Stimulated activated naive CD8-positive, alpha-beta T cell treated with anti-CD3 and anti-CD28 coated beads, Interleukin-15, amount 100 ng/mL, for 72 hours (primary cell): ENCODE measurements around the gene TMEM208.

Experiments
- ATAC-seq: fragments of 150-1000 bp; cut with Tn5 transposase; 2 replicates; pipeline ENCODE4 v1.10.0; 2021; ENCODE audit warnings: mild to moderate bottlenecking, moderate library complexity
- DNase-seq, 2 donors: peaks; one replicate each; pipeline ENCODE4 v3.0.0; 2021 to 2022
- H3K27ac Mint-ChIP-seq, 2 donors: one replicate each; pipeline ENCODE4 v1.8.0; 2022; ENCODE audit warnings: mild to moderate bottlenecking in 2 of 2, mixed read lengths in 2 of 2, moderate library complexity in 2 of 2
- H3K27me3 Mint-ChIP-seq: one replicate; pipeline ENCODE4 v1.8.0; 2022; ENCODE audit warnings: mixed read lengths
- H3K4me1 Mint-ChIP-seq: one replicate; pipeline ENCODE4 v1.8.0; 2022; ENCODE audit warnings: mild to moderate bottlenecking, mixed read lengths
- H3K4me3 Mint-ChIP-seq, 2 donors: one replicate each; pipeline ENCODE4 v1.8.0; 2022; ENCODE audit warnings: mild to moderate bottlenecking in 2 of 2, mixed read lengths in 2 of 2, moderate library complexity in 1 of 2
- H3K9me3 Mint-ChIP-seq, 2 donors: one replicate each; pipeline ENCODE4 v1.8.0; 2022; ENCODE audit warnings: mixed read lengths in 2 of 2

Gene TMEM208

DNA sequence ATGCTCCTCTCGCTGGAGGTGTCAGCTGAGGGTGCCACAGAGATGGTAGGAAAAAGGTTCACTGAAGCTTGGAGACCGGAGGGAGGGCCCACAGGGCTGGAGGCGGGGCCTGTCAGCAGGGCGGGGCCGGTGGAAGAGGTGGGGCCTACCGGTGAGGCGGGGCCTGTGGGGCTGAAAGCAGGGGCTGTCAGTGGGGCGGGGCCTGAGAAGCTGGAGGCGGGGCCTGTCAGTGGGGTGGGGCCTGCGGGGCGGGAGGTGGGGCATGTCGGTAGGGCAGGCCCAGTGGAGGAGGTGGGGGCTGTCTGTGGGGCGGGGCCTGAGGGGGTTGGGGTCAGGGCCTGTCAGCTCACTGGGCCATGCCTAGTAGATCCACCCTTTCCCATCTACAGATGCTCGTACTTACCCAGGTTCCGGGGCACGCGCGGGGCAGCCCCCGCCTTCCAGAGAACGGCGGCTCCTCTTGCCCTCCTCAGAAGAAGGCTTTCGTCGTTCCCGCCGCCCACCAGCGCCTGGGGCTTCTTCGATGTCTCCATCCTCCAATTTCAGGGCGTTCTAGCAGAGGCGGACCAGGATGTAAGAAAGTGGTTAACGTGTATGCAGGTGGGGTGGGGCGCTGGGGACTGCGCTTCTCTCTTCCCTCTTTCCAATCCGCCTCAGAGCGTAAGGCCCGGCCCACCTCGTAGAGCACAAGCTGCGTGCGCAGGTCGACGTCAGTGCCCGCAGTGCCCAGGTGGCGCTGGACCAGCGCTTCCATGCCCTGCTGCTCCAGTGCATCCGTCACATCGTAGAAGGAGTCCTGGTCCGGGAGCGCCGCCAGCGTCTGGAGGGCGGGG is 9.8 kb downstream of the TMEM208 start:
- no peaks in the 10 kb centered on the region for H3K27me3 Mint-ChIP-seq
- no peaks in the 10 kb centered on the region for H3K9me3 Mint-ChIP-seq
- H3K27ac Mint-ChIP-seq, result peak overlapping the region in 1 of 2 donors; percentile 57
- H3K4me3 Mint-ChIP-seq, result no peak overlapping the region
- ATAC-seq, result peak; percentile 86
- H3K4me1 Mint-ChIP-seq, result peaks cover 21% of the 10 kb centered on the region
- DNase-seq, result peak; percentile 78 to 80

DNA sequence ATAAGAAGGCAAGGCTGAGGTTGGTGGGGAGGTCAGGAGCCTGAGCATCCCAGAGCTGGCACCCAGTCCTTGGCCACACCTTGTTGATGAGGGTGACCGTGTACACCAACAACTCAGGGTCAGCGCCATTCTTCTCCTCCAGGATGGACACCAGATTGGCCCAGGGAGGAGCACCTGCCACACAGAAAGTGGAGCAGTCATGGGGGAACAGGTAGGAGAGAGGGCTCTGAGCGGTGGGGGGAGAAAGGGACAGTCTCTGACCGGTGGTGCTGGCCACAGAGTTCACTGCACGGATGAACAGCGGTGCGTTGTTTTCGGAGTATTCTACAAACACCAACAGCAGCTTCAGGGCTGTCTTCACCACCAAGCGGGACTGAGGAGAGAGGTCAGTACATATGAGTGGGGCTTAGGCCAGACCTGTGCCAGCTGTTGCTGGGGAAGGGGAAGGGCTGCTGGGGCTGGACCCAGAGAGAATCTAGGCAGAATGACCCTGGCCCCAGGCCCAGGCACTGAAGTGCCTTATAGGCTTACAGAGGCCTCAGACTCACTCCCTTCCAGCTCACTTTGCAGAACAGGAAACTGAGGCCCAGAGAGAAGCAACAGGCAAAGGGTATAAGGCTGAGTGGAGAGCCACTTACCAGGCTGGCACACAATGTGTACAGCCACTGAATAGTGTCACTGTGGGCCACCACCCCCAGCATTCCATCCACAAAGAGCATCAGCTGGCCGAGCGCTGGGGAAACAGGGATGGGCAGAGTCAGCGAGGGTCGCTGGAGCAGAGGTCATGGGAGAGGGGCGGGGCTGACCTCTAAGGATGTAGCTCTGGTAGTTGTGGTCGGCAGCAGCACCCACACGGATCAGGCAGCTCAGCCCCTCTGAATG is 10.7 kb downstream of the TMEM208 start:
- H3K4me3 Mint-ChIP-seq, result no peak overlapping the region
- H3K27me3 Mint-ChIP-seq, result no peaks in the 10 kb centered on the region
- peak overlapping the region in 1 of 2 donors; percentile 57 for H3K27ac Mint-ChIP-seq
- DNase-seq, result no peak
- H3K9me3 Mint-ChIP-seq, result no peaks in the 10 kb centered on the region
- no peak for ATAC-seq
- peaks cover 26% of the 10 kb centered on the region for H3K4me1 Mint-ChIP-seq

DNA sequence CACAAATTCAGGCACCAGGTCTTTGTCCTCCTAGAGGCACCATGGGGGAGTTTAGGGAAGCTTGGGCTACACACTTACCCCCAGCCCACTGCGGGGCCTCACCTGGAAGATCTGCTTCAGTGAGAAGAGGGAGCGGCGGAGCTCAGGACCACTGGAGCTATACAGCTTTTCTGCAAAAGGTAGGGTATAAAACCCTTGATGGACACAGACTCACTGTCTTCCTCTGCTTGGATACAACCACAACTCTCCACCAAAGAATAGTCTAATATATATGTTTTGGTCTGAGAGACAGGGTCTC is 11.3 kb downstream of the TMEM208 start:
- H3K27ac Mint-ChIP-seq, result no peak overlapping the region
- peaks cover 29% of the 10 kb centered on the region for H3K4me1 Mint-ChIP-seq
- no peaks in the 10 kb centered on the region for H3K9me3 Mint-ChIP-seq
- no peaks in the 10 kb centered on the region for H3K27me3 Mint-ChIP-seq
- H3K4me3 Mint-ChIP-seq, result no peak overlapping the region
- ATAC-seq, result no peak
- DNase-seq, result no peak

DNA sequence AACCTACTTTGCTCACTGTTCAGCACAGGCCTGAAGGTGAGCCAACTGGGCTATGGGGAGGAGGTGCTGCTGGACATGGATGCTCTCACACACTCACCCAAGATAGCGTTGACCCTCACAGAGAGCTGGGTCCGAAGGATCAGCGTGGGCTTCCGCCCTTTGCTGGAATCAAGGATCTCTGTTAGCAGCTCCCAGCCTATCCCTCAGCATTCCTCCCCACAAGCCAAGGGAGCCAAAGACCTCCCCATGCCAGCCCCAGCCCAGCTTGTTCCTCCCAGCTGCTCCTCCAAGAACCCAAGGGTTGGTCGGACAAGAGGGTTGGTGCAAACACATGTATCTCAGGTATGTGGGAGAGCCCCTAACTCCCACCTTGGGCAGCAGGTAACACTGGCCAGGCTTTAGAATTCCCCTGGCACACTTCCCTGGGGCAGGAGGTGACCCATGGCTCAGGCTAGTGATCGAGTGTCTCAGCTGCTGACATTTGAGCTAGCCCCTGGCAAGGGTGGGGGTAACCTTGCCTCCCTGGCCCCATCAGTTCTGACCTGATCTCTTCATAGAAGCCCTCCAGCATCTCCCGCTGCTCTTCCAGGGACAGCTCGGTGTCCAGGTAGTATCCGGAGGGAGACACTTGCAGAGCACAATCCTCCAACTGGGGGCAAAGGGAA is 12.0 kb downstream of the TMEM208 start:
- Mint-ChIP-seq H3K27ac (peak overlapping the region in 1 of 2 donors; percentile 4), H3K27me3 (no peaks in the 10 kb centered on the region), H3K4me3 (no peak overlapping the region), H3K4me1 (peaks cover 36% of the 10 kb centered on the region), H3K9me3 (no peaks in the 10 kb centered on the region)
- ATAC-seq (no peak), DNase-seq (no peak)

DNA sequence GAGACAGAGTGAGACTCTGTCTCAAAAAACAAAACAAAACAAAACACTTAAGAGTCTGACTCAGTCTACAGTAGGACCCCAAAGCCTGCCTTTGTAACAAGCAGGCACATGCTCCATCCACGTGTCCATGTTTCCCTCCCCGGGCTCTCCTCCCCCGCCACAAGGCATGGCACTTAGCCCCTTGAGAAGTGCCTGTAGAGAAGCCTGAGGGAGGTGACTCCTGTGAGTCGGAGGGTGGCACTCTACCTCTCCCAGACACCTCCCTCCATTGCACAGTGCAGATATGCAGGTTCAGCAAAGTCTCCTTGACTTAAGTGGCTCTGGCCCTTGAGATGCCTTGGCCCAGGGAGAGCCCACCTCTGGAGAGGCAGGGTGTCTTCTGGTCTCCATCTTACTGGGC is 13.6 kb downstream of the TMEM208 start:
- DNase-seq (no peak), ATAC-seq (no peak)
- Mint-ChIP-seq H3K27me3 (no peaks in the 10 kb centered on the region), H3K4me1 (peaks cover 52% of the 10 kb centered on the region), H3K9me3 (no peaks in the 10 kb centered on the region), H3K27ac (peak overlapping the region in 1 of 2 donors; percentile 38), H3K4me3 (no peak overlapping the region)

DNA sequence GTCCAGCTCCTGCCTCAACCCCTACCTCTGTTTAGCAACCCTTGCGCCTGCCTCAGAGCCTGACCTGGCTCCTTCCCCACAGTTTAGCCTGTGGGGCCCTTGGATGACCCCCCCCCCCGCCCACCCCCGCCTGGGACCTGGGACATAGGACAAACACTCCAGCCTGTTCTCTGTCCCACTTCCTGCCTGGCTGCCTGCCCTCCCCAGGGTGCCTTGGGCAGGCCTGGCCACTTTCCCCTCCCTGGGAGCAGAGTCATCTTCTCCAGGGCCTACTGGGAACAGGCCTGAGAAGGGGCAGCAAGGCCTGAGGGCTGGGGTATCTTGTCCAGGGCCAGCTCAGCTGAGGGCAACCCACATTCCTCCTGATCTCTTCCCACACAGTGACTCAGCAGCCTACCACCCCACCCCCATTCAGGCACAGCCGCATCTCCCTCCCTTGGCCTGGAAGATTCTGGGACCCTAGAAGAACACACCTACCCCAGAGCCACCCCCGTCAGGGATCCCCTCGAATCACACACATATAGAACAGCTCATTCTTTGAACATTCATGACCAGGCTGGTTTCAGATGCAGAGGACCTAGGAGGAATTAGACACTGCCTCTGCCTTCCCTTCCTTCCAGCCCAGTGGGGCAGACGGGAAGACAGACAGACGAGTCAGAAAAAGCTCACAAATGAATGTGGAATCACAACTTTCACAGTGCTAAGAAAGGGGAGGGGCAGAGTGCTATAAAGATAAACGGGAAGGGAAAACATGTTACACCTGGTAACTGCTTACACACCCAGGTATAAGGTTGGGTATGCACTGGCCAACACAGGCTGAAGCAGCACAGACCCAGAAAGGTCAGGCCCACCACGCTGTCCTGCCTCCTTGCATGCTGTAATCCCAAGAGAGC is 14.3 kb downstream of the TMEM208 start:
- peak overlapping the region; percentile 42 to 75 for H3K27ac Mint-ChIP-seq
- DNase-seq (no peak), ATAC-seq (no peak)
- H3K9me3 Mint-ChIP-seq, result no peaks in the 10 kb centered on the region
- no peaks in the 10 kb centered on the region for H3K27me3 Mint-ChIP-seq
- H3K4me1 Mint-ChIP-seq, result peaks cover 52% of the 10 kb centered on the region
- no peak overlapping the region for H3K4me3 Mint-ChIP-seq

DNA sequence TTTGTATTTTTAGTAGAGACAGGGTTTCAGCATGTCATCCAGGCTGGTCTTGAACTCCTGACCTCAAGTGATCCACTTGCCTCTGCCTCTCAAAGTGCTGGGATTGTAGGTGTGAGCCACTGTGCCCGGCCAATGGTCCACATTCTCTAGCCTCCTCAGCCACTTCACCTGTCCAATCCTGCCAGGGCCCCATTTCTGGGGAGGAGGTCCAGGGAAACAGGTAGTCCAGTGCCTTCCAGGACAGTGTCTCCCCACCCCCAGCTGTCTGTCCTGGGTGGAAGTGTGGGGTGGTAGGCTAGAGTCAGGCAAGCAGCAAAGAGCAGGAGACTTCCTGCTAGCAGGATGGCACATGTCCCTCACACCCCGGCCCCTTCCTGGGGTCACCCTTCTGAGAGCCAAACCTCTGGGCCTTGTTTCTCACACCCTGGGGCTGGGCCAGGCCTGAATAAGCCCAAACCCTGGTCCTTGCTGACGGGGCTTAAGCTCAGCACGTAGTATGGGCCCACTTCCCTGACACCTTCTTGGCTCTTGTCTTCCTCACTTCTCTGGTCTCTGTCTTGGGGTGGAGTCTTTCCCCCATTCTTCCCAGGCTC is 15.3 kb downstream of the TMEM208 start:
- ATAC-seq (no peak), DNase-seq (no peak)
- H3K27ac Mint-ChIP-seq, result peak overlapping the region in 1 of 2 donors; percentile 42
- no peaks in the 10 kb centered on the region for H3K27me3 Mint-ChIP-seq
- peaks cover 50% of the 10 kb centered on the region for H3K4me1 Mint-ChIP-seq
- no peaks in the 10 kb centered on the region for H3K9me3 Mint-ChIP-seq
- H3K4me3 Mint-ChIP-seq, result peak overlapping the region in 1 of 2 donors; percentile 38

DNA sequence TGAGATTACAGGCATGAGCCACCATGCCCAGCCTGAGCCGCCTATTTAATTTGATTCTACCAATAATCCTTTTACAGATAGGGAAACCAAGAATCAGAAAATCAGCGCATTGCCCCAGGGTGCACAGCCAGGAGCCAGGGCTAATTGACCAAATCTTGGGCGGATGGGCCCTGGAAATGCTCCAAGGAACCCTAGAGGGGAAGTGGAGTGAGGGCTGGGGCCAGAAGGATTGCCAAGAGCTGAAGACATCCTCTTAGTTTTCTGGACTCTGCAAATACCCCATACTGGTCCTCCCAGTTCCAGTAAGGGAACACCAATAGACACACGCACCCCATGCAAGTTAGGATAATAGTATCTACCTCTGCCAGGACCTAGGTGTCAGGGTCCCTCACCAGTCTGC is 16.6 kb downstream of the TMEM208 start:
- H3K4me3 Mint-ChIP-seq, result peak overlapping the region; percentile 90 to 97
- no peaks in the 10 kb centered on the region for H3K9me3 Mint-ChIP-seq
- peak overlapping the region; percentile 78 to 84 for H3K27ac Mint-ChIP-seq
- peaks cover 57% of the 10 kb centered on the region for H3K4me1 Mint-ChIP-seq
- DNase-seq, result no peak
- no peak for ATAC-seq
- H3K27me3 Mint-ChIP-seq, result no peaks in the 10 kb centered on the region

DNA sequence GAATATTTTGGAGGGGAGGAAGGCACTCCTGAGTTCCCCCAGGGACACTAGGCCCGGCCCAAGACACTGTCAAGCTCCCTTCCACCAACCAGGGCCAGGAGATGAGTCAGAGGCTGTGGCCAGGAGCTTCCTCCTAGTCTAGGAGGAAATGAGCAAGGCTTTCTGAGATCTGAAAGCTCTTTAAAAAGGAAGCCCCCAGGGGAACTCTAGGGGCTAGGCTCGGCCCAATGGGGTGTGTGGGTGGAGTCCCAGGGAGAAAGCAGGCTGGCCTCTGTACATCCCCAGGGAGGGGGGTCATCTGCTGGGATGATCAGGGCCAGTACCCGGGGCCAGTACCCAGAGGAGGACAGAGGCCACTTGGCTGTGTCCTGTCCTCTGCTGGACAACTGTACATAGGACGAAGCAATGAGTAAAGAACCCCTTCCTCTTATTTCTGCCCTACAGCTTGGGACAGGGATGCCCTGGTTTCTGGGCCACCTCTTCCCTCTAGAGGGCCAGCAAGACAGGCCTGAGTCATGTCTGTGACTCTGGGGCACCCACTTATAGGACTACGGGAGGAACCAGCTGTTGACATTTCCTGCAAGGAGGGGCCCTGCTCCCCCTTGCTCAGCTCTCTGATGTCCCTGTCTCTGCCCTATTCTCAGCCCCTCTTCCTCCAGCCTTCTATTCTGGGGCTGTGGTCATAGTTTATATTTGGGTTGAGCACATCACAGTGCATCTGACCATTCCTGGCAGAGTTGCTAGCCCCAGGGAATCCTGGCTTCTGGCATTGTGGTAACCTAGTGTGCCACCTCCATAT is 17.7 kb downstream of the TMEM208 start:
- Mint-ChIP-seq H3K4me3 (peak overlapping the region; percentile 90 to 97), H3K27ac (peak overlapping the region; percentile 92 to 95), H3K4me1 (peaks cover 66% of the 10 kb centered on the region), H3K27me3 (peaks cover 6% of the 10 kb centered on the region), H3K9me3 (no peaks in the 10 kb centered on the region)
- DNase-seq, result peak; percentile 84 to 93
- peak; percentile 77 for ATAC-seq

DNA sequence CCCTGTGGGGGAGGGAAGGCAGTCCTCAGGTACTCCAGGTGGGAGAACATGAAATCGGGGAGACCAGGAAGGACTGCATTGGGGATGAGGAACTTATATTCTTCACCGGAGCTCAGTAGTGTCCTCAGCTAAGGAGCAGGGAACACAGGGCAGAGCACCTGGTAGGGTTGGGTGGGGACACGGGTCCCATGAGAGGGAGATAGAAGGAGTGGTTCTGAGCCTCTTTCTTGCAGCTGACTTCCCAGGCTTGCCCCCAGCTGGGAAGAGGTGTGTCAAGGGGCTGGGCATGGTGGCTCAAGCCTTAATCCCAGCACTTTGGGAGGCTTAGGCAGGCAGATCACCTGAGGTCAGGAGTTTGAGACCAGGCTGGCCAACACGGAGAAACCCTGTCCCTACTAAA is 18.3 kb downstream of the TMEM208 start:
- ATAC-seq, result no peak
- Mint-ChIP-seq H3K27me3 (peaks cover 9% of the 10 kb centered on the region), H3K9me3 (no peaks in the 10 kb centered on the region), H3K4me3 (peak overlapping the region; percentile 90 to 97), H3K4me1 (peaks cover 72% of the 10 kb centered on the region), H3K27ac (peak overlapping the region; percentile 92 to 95)
- peak in 1 of 2 donors; percentile 23 for DNase-seq

DNA sequence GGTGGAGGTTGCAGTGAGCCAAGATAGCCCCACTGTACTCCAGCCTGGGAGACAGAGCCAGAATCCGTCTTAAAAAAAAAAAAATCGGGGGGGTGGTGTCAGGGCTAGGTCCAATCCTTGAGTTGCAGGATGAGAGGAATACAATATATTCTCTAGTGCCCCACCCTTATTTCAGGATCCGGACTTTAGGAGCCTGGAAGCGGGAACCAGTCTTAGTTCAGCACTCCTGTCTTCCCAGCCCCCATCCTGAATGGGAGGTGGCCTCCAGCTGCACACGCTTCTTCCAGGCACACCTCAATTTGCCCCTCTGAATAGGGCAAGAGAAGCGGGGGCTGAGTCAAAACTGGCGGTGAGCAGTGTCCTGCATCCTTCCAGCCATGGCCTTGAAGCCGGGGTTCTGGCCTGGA is 18.7 kb downstream of the TMEM208 start:
- Mint-ChIP-seq H3K9me3 (no peaks in the 10 kb centered on the region), H3K4me1 (peaks cover 74% of the 10 kb centered on the region), H3K27ac (peak overlapping the region; percentile 14 to 95), H3K4me3 (peak overlapping the region; percentile 90 to 97), H3K27me3 (peaks cover 9% of the 10 kb centered on the region)
- no peak for ATAC-seq
- no peak for DNase-seq

DNA sequence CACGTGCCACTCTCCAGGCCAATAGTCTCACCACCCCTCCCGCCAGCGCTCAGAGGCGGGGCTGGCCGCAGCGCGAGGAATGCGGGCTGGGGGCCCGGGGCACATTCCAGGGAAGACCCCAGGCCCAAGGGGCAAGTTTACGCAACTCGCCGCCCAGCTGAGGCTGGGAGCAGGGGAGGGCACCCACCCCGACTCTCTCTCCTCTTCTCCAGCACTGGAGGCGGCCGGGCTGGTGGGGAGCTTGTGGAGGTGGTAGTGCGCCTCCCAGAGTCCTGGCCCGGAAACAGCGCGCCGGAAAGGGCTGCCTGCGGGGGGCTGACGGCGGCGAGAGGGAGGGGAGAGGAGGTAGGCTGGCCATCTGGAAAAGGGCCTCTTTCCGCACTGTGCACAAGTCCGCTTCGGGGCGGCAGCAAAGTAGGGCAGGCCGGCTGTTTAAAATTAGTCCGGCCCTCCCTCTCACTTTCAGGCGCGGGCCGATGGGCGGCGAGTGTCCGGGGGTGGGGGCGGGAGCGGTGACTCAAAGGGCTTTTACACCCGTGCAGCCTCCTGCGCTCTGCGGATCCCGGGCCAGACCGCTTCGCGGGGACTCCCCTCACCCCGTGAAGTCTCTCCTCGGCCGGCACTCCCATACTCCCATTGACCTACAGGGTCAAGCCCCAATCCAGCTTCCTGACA is 19.3 kb downstream of the TMEM208 start:
- H3K9me3 Mint-ChIP-seq, result no peaks in the 10 kb centered on the region
- peaks cover 9% of the 10 kb centered on the region for H3K27me3 Mint-ChIP-seq
- ATAC-seq, result peak; percentile 19
- peak overlapping the region; percentile 14 to 67 for H3K27ac Mint-ChIP-seq
- DNase-seq, result peak; percentile 73 to 79
- H3K4me3 Mint-ChIP-seq, result peak overlapping the region; percentile 90 to 97
- peaks cover 72% of the 10 kb centered on the region for H3K4me1 Mint-ChIP-seq

DNA sequence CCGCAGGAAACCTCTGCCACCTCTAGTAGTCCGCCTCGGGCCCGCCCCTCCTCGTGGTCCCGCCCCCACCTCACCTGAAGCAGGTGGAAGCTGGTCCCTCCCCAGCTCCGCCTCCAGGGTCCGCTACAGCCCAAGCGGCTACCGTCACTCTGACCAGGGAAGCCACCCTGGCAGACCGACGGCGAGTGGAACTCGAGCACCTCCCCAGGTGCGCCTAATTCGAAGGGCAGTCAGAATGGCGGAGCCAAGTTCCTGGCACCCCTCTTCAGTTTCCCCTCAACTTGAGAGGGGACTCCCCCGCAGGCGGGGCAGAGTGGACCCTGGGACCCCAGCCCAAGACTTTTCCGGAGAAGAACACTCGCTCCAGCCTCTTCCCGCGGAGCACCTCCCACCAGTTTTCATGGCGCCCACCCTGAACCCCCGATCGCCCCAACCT is 19.8 kb downstream of the TMEM208 start:
- H3K9me3 Mint-ChIP-seq, result no peaks in the 10 kb centered on the region

More for the DNA sequence above, 19.8 kb downstream of the TMEM208 start:
- peak; percentile 72 to 77 for DNase-seq
- H3K4me1 Mint-ChIP-seq, result peaks cover 66% of the 10 kb centered on the region
- peak; percentile 16 for ATAC-seq
- H3K27me3 Mint-ChIP-seq, result peaks cover 9% of the 10 kb centered on the region
- H3K4me3 Mint-ChIP-seq, result peak overlapping the region; percentile 90 to 97
- H3K27ac Mint-ChIP-seq, result peak overlapping the region; percentile 30 to 67
